HCT116 (cell line): ENCODE measurements around the gene ANHX. TPM values are rescaled to one million over a fixed set of nuclear protein-coding genes. Genes with fewer than 3 reads are reported as not detected.

ENCODE experiments used
- ATAC-seq: fragments of 200-7000 bp; cut with Tn5 transposase; 2 replicates; pipeline ENCODE4 v1.9.1; 2020; ENCODE audit warnings: mild to moderate bottlenecking, moderate library complexity
- BruUV-seq: library from RNA; stranded (reverse); fragments of 400-500 nt; replicated peaks from 2 replicates; lab custom pipeline; 2021; lab: Mats Ljungman, UMichigan
- CTCF ChIA-PET: fragments of 300-600 bp; sonication (Branson Sonifier 250); formaldehyde crosslinking; loops from one replicate; lab custom pipeline; 2021; ENCODE audit warnings: antibody characterized with exemption; lab: Charles Lee
- POLR2A ChIA-PET: fragments of 300-600, 350-600 bp; sonication (Branson Sonifier 250); formaldehyde crosslinking; loops from one replicate; lab custom pipeline; 2021; ENCODE audit warnings: antibody characterized with exemption; lab: Charles Lee
- RAD21 ChIA-PET, 2 experiments: fragments of 300-600 bp; sonication (Branson Sonifier 250); formaldehyde crosslinking; loops; one replicate each; lab custom pipeline; 2023; ENCODE audit warnings: low total read pairs in 2 of 2; ENCODE audit not compliant: uncharacterized antibody in 2 of 2, unreplicated experiment in 2 of 2, low non-redundant PET in 1 of 2; lab: Charles Lee
- DNase-seq: peaks from one replicate; pipeline ENCODE4 v3.0.0-alpha.2; 2010; ENCODE audit warnings: low read depth, low spot score
- H2AFZ ChIP-seq: fragments of 200-600 bp; shearing (Covaris generic), sonication (generic); 2 replicates; pipeline ENCODE4 v1.6.1; 2017; ENCODE audit warnings: low read depth, mixed run types, mixed read lengths, antibody characterized with exemption, low read length; ENCODE audit not compliant: poor library complexity, severe bottlenecking
- H3K27ac ChIP-seq: 2 replicates; pipeline ENCODE4 v1.5.1; 2012; ENCODE audit warnings: low read depth, low read length
- H3K27me3 ChIP-seq: fragments of 200-600 bp; sonication (generic); 2 replicates; pipeline ENCODE4 v1.6.1; 2016; ENCODE audit warnings: mixed run types, low read length, mixed read lengths; ENCODE audit not compliant: insufficient read depth
- H3K36me3 ChIP-seq, 2 experiments: fragments of 200-500 bp in 1 of 2; fragments of 200-600 bp in 1 of 2; sonication (Bioruptor generic) in 1 of 2; sonication (generic) in 1 of 2; 2 replicates each; pipeline versions ENCODE4 v1.5.1 to v1.6.1; 2014 to 2016; ENCODE audit warnings: low read length in 2 of 2, inconsistent platforms in 1 of 2, mixed read lengths in 1 of 2, mixed run types in 1 of 2; ENCODE audit not compliant: insufficient read depth in 2 of 2, control insufficient read depth in 1 of 2
- H3K4me1 ChIP-seq, 2 experiments: fragments of 200-600 bp in 1 of 2; sonication (generic) in 1 of 2; 2 replicates each; pipeline versions ENCODE4 v1.5.1 to v1.6.1; 2012 to 2017; ENCODE audit warnings: low read length in 2 of 2, inconsistent platforms in 1 of 2, mild to moderate bottlenecking in 1 of 2, mixed read lengths in 1 of 2, mixed run types in 1 of 2, moderate library complexity in 1 of 2; ENCODE audit not compliant: insufficient read depth in 2 of 2, control insufficient read depth in 1 of 2
- H3K4me2 ChIP-seq: fragments of 200-600 bp; sonication (generic); 2 replicates; pipeline ENCODE4 v1.6.1; 2017; ENCODE audit warnings: mixed run types, low read length, mixed read lengths
- H3K4me3 ChIP-seq, 2 experiments: fragments of 200-600 bp in 1 of 2; sonication (generic) in 1 of 2; replicated peaks in 1 of 2; 2 replicates each; pipeline ENCODE4 v1.5.1; 2011 to 2016; ENCODE audit warnings: low read length in 2 of 2, control low read depth in 1 of 2, low read depth in 1 of 2, mild to moderate bottlenecking in 1 of 2, mixed read lengths in 1 of 2, mixed run types in 1 of 2
- H3K79me2 ChIP-seq: fragments of 200-600 bp; sonication (generic); 2 replicates; pipeline ENCODE4 v1.6.1; 2017; ENCODE audit warnings: mild to moderate bottlenecking, mixed run types, low read length, moderate library complexity, mixed read lengths; ENCODE audit not compliant: insufficient read depth
- H3K9ac ChIP-seq: fragments of 200-600 bp; sonication (generic); 2 replicates; pipeline ENCODE4 v1.6.1; 2016; ENCODE audit warnings: low read length, mixed read lengths
- H3K9me2 ChIP-seq: fragments of 200-600 bp; sonication (generic), shearing (Covaris generic); 2 replicates; pipeline ENCODE4 v1.6.1; 2017; ENCODE audit warnings: mixed run types, mild to moderate bottlenecking, moderate library complexity; ENCODE audit not compliant: insufficient read depth
- H3K9me3 ChIP-seq, 2 experiments: fragments of 200-500 bp in 1 of 2; fragments of 200-600 bp in 1 of 2; sonication (Bioruptor generic) in 1 of 2; sonication (generic) in 1 of 2; 2 replicates each; pipeline ENCODE4 v1.6.1; 2014 to 2017; ENCODE audit warnings: low read length in 2 of 2, mixed read lengths in 2 of 2, inconsistent platforms in 1 of 2, low read depth in 1 of 2, mild to moderate bottlenecking in 1 of 2, mixed run types in 1 of 2, moderate library complexity in 1 of 2; ENCODE audit not compliant: control insufficient read depth in 1 of 2, insufficient read depth in 1 of 2
- H4K20me1 ChIP-seq: fragments of 200-600 bp; sonication (generic), shearing (Covaris generic); 2 replicates; pipeline ENCODE4 v1.6.1; 2017; ENCODE audit warnings: mixed run types, mild to moderate bottlenecking, moderate library complexity; ENCODE audit not compliant: insufficient read depth
- ATF3 ChIP-seq: IDR thresholded peaks from 2 replicates; pipeline ENCODE4 v1.6.1; 2012
- CBX3 ChIP-seq: IDR thresholded peaks from 2 replicates; pipeline ENCODE4 v1.6.1; 2012; ENCODE audit warnings: low read depth
- EZH2 ChIP-seq: fragments of 200-600 bp; sonication (generic); IDR thresholded peaks from 2 replicates; pipeline ENCODE4 v1.6.1; 2017; ENCODE audit warnings: antibody characterized with exemption, mixed run types
- EZH2phosphoT487 ChIP-seq: fragments of 200-600 bp; IDR thresholded peaks from 2 replicates; pipeline ENCODE4 v1.6.1; 2018; ENCODE audit warnings: antibody characterized with exemption, borderline replicate concordance
- FOSL1 ChIP-seq: IDR thresholded peaks from 2 replicates; pipeline ENCODE4 v1.6.1; 2012; ENCODE audit warnings: low read depth
- JUND ChIP-seq: IDR thresholded peaks from 2 replicates; pipeline ENCODE4 v1.6.1; 2012
- MAX ChIP-seq: IDR thresholded peaks from 2 replicates; pipeline ENCODE4 v1.6.1; 2012
- POLR2A ChIP-seq: IDR thresholded peaks from 2 replicates; pipeline ENCODE4 v1.7.0; 2011; ENCODE audit warnings: borderline replicate concordance; ENCODE audit not compliant: insufficient read depth, insufficient read length; ENCODE audit errors: extremely low read depth
- RAD21 ChIP-seq: IDR thresholded peaks from 2 replicates; pipeline ENCODE4 v1.6.1; 2012; ENCODE audit warnings: low read depth, mild to moderate bottlenecking
- SIN3A ChIP-seq: IDR thresholded peaks from 2 replicates; pipeline ENCODE4 v1.6.1; 2012; ENCODE audit warnings: low read depth
- SP1 ChIP-seq: IDR thresholded peaks from 2 replicates; pipeline ENCODE4 v1.6.1; 2012; ENCODE audit warnings: low read depth
- ZBTB33 ChIP-seq: IDR thresholded peaks from 2 replicates; pipeline ENCODE4 v1.6.1; 2011; ENCODE audit warnings: mild to moderate bottlenecking, low read length, moderate library complexity; ENCODE audit not compliant: insufficient replicate concordance; ENCODE audit errors: extremely low read depth
- ZFX ChIP-seq: fragments of 450-650 bp; IDR thresholded peaks from 2 replicates; pipeline ENCODE4 v1.6.1; 2017
- intact Hi-C: fragments of 100-400 bp; cut with micrococcal nuclease; formaldehyde crosslinking; loops from 2 replicates; pipeline ENCODE4 v1.10.0; 2022
- total RNA-seq: library from RNA; stranded (reverse); gene quantifications from one replicate; pipeline ENCODE4 v1.2.1, GENCODE V29; 2021; ENCODE audit not compliant: unreplicated experiment

The ANHX gene
- total RNA-seq, 1 experiment from 2014 or later = not detected

DNA sequence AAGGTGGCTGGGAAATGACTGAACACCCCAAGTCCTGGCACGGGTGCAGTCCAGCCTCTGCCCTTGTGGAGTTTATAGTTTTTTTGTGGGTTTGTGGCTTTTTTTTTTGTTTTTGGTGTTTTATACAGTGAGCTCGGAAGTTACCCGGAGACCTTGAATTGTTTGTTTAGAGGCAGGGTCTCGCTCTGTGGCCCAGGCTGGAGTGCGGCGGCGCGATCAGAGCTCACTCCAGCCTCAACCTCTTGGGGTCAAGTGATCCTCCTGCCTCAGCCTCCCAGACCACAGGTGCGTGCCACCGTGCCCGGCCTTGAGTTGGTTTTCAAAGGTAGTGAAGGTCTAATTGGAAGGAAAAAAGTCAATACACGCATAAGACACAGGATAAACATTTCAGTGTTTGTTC lies 879 bp upstream of the ANHX start:
- Histone ChIP-seq H3K36me3 (no peaks in the 10 kb centered on the region), H3K4me1 (no peaks in the 10 kb centered on the region), H3K79me2 (no peaks in the 10 kb centered on the region)

GRCh38 chr12:133236144-133236543 lies 467 bp upstream of the ANHX start:
- ATAC-seq (no peak), DNase-seq (no peak)
- Histone ChIP-seq H3K9me2 (no peaks in the 10 kb centered on the region), H3K4me1 (no peaks in the 10 kb centered on the region), H3K4me2 (no peak overlapping the region), H3K9ac (no peak overlapping the region), H3K4me3 (no peak overlapping the region), H4K20me1 (no peaks in the 10 kb centered on the region), H3K9me3 (peaks cover 9 to 11% of the 10 kb centered on the region in 2 experiments; a peak in 2 of 4 replicates), H3K79me2 (no peaks in the 10 kb centered on the region), H3K27me3 (no peaks in the 10 kb centered on the region), H3K36me3 (no peaks in the 10 kb centered on the region), H2AFZ (no peak overlapping the region), H3K27ac (no peak overlapping the region)
- BruUV-seq = no TSS peak
- ChIA-PET CTCF (no interaction called here), POLR2A (no interaction called here), RAD21 (no interaction called here)
- intact Hi-C loops = no loop called here
- TF ChIP-seq SIN3A = no peak
- no peak for TF ChIP-seq ATF3
- TF ChIP-seq ZBTB33 = no peak
- no peak for TF ChIP-seq RAD21
- TF ChIP-seq CBX3 = no peak
- TF ChIP-seq ZFX = no peak
- TF ChIP-seq POLR2A = no peak
- TF ChIP-seq FOSL1 = no peak
- TF ChIP-seq JUND = no peak
- TF ChIP-seq EZH2 = no peak
- TF ChIP-seq SP1 = no peak

More for the DNA sequence above, 879 bp upstream of the ANHX start:
- no TSS peak for BruUV-seq
- Histone ChIP-seq H3K9ac (no peak overlapping the region), H3K9me2 (no peaks in the 10 kb centered on the region), H3K4me3 (no peak overlapping the region), H3K27ac (no peak overlapping the region), H3K4me2 (no peak overlapping the region), H4K20me1 (no peaks in the 10 kb centered on the region), H2AFZ (no peak overlapping the region), H3K9me3 (peaks cover 9 to 11% of the 10 kb centered on the region in 2 experiments; a peak in 2 of 4 replicates), H3K27me3 (no peaks in the 10 kb centered on the region)
- POLR2A ChIA-PET = no interaction called here
- no peak for ATAC-seq
- intact Hi-C loops = no loop called here
- DNase-seq = no peak
- RAD21 ChIA-PET = no interaction called here
- TF ChIP-seq POLR2A (no peak), EZH2 (no peak), MAX (no peak), EZH2phosphoT487 (no peak), SP1 (no peak), ZFX (no peak)
- CTCF ChIA-PET = no interaction called here
